ENCODE data around the gene MED17. TPM values are rescaled to one million over a fixed set of nuclear protein-coding genes. Genes with fewer than 3 reads are reported as not detected.
"Not testable (repeated sequence)": the region's sequence is repeated elsewhere in the genome, so short reads cannot be mapped to it uniquely, and the experiment has no call there.

Gene MED17
- total RNA-seq, 1 experiment from 2014 or later, result 44.2 TPM

GRCh38 chr11:93757924-93758865 lies 25.9 kb upstream of the MED17 start:
- DNase-seq (ENCODE audit: low spot score), result no peak

- not testable (repeated sequence) for DNase-seq (ENCODE audit: low spot score)
These were observed 25.0 kb upstream of the MED17 start for GRCh38 chr11:93759123-93759522.

- DNase-seq (ENCODE audit: low spot score), result no peak
These were observed 22.2 kb upstream of the MED17 start for GRCh38 chr11:93761910-93762309.

GRCh38 chr11:93765551-93765950 lies 18.5 kb upstream of the MED17 start:
- DNase-seq (ENCODE audit: low spot score), result no peak

- no peak for DNase-seq (ENCODE audit: low spot score)
These were observed 17.6 kb upstream of the MED17 start for GRCh38 chr11:93766504-93766903.

- DNase-seq (ENCODE audit: low spot score), result no peak
These were observed 17.1 kb upstream of the MED17 start for GRCh38 chr11:93767018-93767417.

GRCh38 chr11:93770160-93770559 lies 13.9 kb upstream of the MED17 start:
- DNase-seq (ENCODE audit: low spot score), result no peak

- no peak for DNase-seq (ENCODE audit: low spot score)
These were observed 12.0 kb upstream of the MED17 start for GRCh38 chr11:93772123-93772522.

GRCh38 chr11:93773045-93773477 lies 11.0 kb upstream of the MED17 start:
- no peak for DNase-seq (ENCODE audit: low spot score)

GRCh38 chr11:93773601-93774200 lies 10.4 kb upstream of the MED17 start:
- no peak for DNase-seq (ENCODE audit: low spot score)

- not testable (repeated sequence) for DNase-seq (ENCODE audit: low spot score)
These were observed 9.5 kb upstream of the MED17 start for GRCh38 chr11:93774560-93774959.

- peak; percentile 30 for DNase-seq (ENCODE audit: low spot score)
These were observed 8.8 kb upstream of the MED17 start for GRCh38 chr11:93775289-93775688.

- no peak for DNase-seq (ENCODE audit: low spot score)
These were observed 720 bp upstream of the MED17 start for GRCh38 chr11:93783362-93783761.

GRCh38 chr11:93783765-93784144 lies 327 bp upstream of the MED17 start:
- no peak for DNase-seq (ENCODE audit: low spot score)

GRCh38 chr11:93784935-93785360 lies 866 bp downstream of the MED17 start:
- no peak for DNase-seq (ENCODE audit: low spot score)

GRCh38 chr11:93791493-93791892 lies 7.4 kb downstream of the MED17 start:
- DNase-seq (ENCODE audit: low spot score), result no peak

- DNase-seq (ENCODE audit: low spot score), result no peak
These were observed 12.6 kb downstream of the MED17 start for GRCh38 chr11:93796441-93797231.

GRCh38 chr11:93801366-93801765 lies 17.3 kb downstream of the MED17 start:
- DNase-seq (ENCODE audit: low spot score), result no peak

GRCh38 chr11:93804879-93805278 lies 20.8 kb downstream of the MED17 start:
- no peak for DNase-seq (ENCODE audit: low spot score)

- DNase-seq (ENCODE audit: low spot score), result no peak
These were observed 23.9 kb downstream of the MED17 start for GRCh38 chr11:93807980-93808379.

- DNase-seq (ENCODE audit: low spot score), result no peak
These were observed 29.9 kb downstream of the MED17 start for GRCh38 chr11:93813974-93814373.
